HEK293 (cell line): ENCODE data around the gene PPP1R3E.

ENCODE experiments used
- BCL11A ChIP-seq: fragments of 450-650 bp; formaldehyde crosslinking; IDR thresholded peaks from 2 replicates; pipeline ENCODE4 v1.5.1; 2016; ENCODE audit warnings: low read depth, missing biosample characterization, missing genetic modification characterization
- BCL6B ChIP-seq: fragments of 450-650 bp; formaldehyde crosslinking; IDR thresholded peaks from 2 replicates; pipeline ENCODE4 v1.5.1; 2017; ENCODE audit warnings: missing biosample characterization, missing genetic modification characterization
- GLIS2 ChIP-seq: fragments of 450-650 bp; formaldehyde crosslinking; IDR thresholded peaks from 2 replicates; pipeline ENCODE4 v1.5.1; 2016; ENCODE audit warnings: missing biosample characterization, missing genetic modification characterization
- IKZF3 ChIP-seq: fragments of 450-650 bp; IDR thresholded peaks from 2 replicates; pipeline ENCODE4 v1.5.0; 2018; ENCODE audit warnings: missing biosample characterization, mild to moderate bottlenecking, missing genetic modification characterization, moderate library complexity
- KLF1 ChIP-seq: fragments of 450-650 bp; formaldehyde crosslinking; IDR thresholded peaks from 2 replicates; pipeline ENCODE4 v1.5.1; 2016; ENCODE audit warnings: missing biosample characterization, missing genetic modification characterization
- KLF9 ChIP-seq: fragments of 450-650 bp; formaldehyde crosslinking; IDR thresholded peaks from 2 replicates; pipeline ENCODE4 v1.5.1; 2016; ENCODE audit warnings: missing biosample characterization, missing genetic modification characterization, low read depth
- PRDM6 ChIP-seq: fragments of 450-650 bp; formaldehyde crosslinking; IDR thresholded peaks from 2 replicates; pipeline ENCODE4 v1.5.1; 2017; ENCODE audit warnings: missing biosample characterization, missing genetic modification characterization
- SETDB1 ChIP-seq: IDR thresholded peaks from one replicate; pipeline ENCODE4 v1.6.1; 2017; ENCODE audit warnings: mild to moderate bottlenecking, low read length, moderate library complexity, mixed read lengths; ENCODE audit not compliant: insufficient read length
- SP7 ChIP-seq: fragments of 450-650 bp; formaldehyde crosslinking; IDR thresholded peaks from 2 replicates; pipeline ENCODE4 v1.5.1; 2016; ENCODE audit warnings: missing biosample characterization, missing genetic modification characterization
- WT1 ChIP-seq: fragments of 450-650 bp; formaldehyde crosslinking; IDR thresholded peaks from 2 replicates; pipeline ENCODE4 v1.5.1; 2016; ENCODE audit warnings: missing biosample characterization, missing genetic modification characterization
- ZBTB10 ChIP-seq: fragments of 450-650 bp; formaldehyde crosslinking; IDR thresholded peaks from 2 replicates; pipeline ENCODE4 v1.5.1; 2016; ENCODE audit warnings: missing biosample characterization, missing genetic modification characterization
- ZBTB11 ChIP-seq: fragments of 450-650 bp; formaldehyde crosslinking; conservative IDR thresholded peaks from 2 replicates; pipeline ENCODE4 v1.5.1; 2016; ENCODE audit warnings: low read depth, missing biosample characterization, missing genetic modification characterization
- ZBTB48 ChIP-seq: fragments of 450-650 bp; formaldehyde crosslinking; IDR thresholded peaks from 2 replicates; pipeline ENCODE4 v1.5.1; 2016; ENCODE audit warnings: missing biosample characterization, missing genetic modification characterization
- ZFP69B ChIP-seq: fragments of 450-650 bp; formaldehyde crosslinking; IDR thresholded peaks from 2 replicates; pipeline ENCODE4 v1.5.1; 2016; ENCODE audit warnings: missing biosample characterization, missing genetic modification characterization
- ZNF146 ChIP-seq: fragments of 450-650 bp; formaldehyde crosslinking; IDR thresholded peaks from 2 replicates; pipeline ENCODE4 v1.5.1; 2016; ENCODE audit warnings: missing biosample characterization, missing genetic modification characterization
- ZNF184 ChIP-seq: fragments of 450-650 bp; IDR thresholded peaks from 2 replicates; pipeline ENCODE4 v1.5.1; 2018; ENCODE audit warnings: missing biosample characterization, mild to moderate bottlenecking, missing genetic modification characterization
- ZNF2 ChIP-seq: fragments of 450-650 bp; formaldehyde crosslinking; IDR thresholded peaks from 2 replicates; pipeline ENCODE4 v1.5.1; 2016; ENCODE audit warnings: missing biosample characterization, missing genetic modification characterization
- ZNF24 ChIP-seq: fragments of 450-650 bp; formaldehyde crosslinking; IDR thresholded peaks from 2 replicates; pipeline ENCODE4 v1.5.1; 2016; ENCODE audit warnings: missing biosample characterization, missing genetic modification characterization
- ZNF248 ChIP-seq: fragments of 450-650 bp; formaldehyde crosslinking; IDR thresholded peaks from 2 replicates; pipeline ENCODE4 v1.5.1; 2017; ENCODE audit warnings: missing biosample characterization, missing genetic modification characterization
- ZNF266 ChIP-seq: fragments of 450-650 bp; formaldehyde crosslinking; IDR thresholded peaks from 2 replicates; pipeline ENCODE4 v1.5.1; 2016; ENCODE audit warnings: missing biosample characterization, missing genetic modification characterization, low read depth
- ZNF311 ChIP-seq: fragments of 450-650 bp; formaldehyde crosslinking; IDR thresholded peaks from 2 replicates; pipeline ENCODE4 v1.5.1; 2017; ENCODE audit warnings: missing biosample characterization, missing genetic modification characterization, borderline replicate concordance
- ZNF324 ChIP-seq: fragments of 450-650 bp; formaldehyde crosslinking; IDR thresholded peaks from 2 replicates; pipeline ENCODE4 v1.5.1; 2016; ENCODE audit warnings: missing biosample characterization, missing genetic modification characterization
- ZNF423 ChIP-seq: fragments of 450-650 bp; formaldehyde crosslinking; IDR thresholded peaks from 2 replicates; pipeline ENCODE4 v1.5.1; 2016; ENCODE audit warnings: missing biosample characterization, missing genetic modification characterization
- ZNF48 ChIP-seq: fragments of 450-650 bp; formaldehyde crosslinking; IDR thresholded peaks from 2 replicates; pipeline ENCODE4 v1.5.1; 2016; ENCODE audit warnings: missing biosample characterization, missing genetic modification characterization
- ZNF514 ChIP-seq: fragments of 450-650 bp; formaldehyde crosslinking; IDR thresholded peaks from 2 replicates; pipeline ENCODE4 v1.5.1; 2016; ENCODE audit warnings: missing biosample characterization, missing genetic modification characterization
- ZNF548 ChIP-seq: fragments of 450-650 bp; formaldehyde crosslinking; IDR thresholded peaks from 2 replicates; pipeline ENCODE4 v1.5.1; 2016; ENCODE audit warnings: missing biosample characterization, missing genetic modification characterization
- ZNF558 ChIP-seq: fragments of 450-650 bp; formaldehyde crosslinking; IDR thresholded peaks from 2 replicates; pipeline ENCODE4 v1.5.1; 2016; ENCODE audit warnings: missing biosample characterization, missing genetic modification characterization
- ZNF629 ChIP-seq: fragments of 450-650 bp; formaldehyde crosslinking; IDR thresholded peaks from 2 replicates; pipeline ENCODE4 v1.5.1; 2017; ENCODE audit warnings: missing biosample characterization, missing genetic modification characterization
- ZNF677 ChIP-seq: fragments of 450-650 bp; IDR thresholded peaks from 2 replicates; pipeline ENCODE4 v1.5.0; 2018; ENCODE audit warnings: missing biosample characterization, mild to moderate bottlenecking, missing genetic modification characterization, moderate library complexity
- ZNF704 ChIP-seq: fragments of 450-650 bp; formaldehyde crosslinking; IDR thresholded peaks from 2 replicates; pipeline ENCODE4 v1.5.1; 2016; ENCODE audit warnings: missing biosample characterization, missing genetic modification characterization

The PPP1R3E gene

GRCh38 chr14:23306412-23307145, 3.9 kb upstream of the PPP1R3E start, which contains the start of gene BCL2L2 (continued):
- peak; percentile 76 for TF ChIP-seq ZBTB10 (tag by site-specific recombination)
- peak; percentile 52; the same call in 1 of the 2 replicates for TF ChIP-seq ZNF2 (tag by site-specific recombination)
- TF ChIP-seq GLIS2 (tag by site-specific recombination), result peak; percentile 40; the same call in 1 of the 2 replicates
- no peak for TF ChIP-seq ZNF558
- TF ChIP-seq BCL11A (tag by site-specific recombination), result 0 out of 2 replicates have a peak, but pooled peaks have one; percentile 41
- no peak for TF ChIP-seq SETDB1
- peak; percentile 97 for TF ChIP-seq ZBTB48
- peak; percentile 99 for TF ChIP-seq IKZF3 (tag by site-specific recombination)
- TF ChIP-seq KLF9 (tag by site-specific recombination), result peak; percentile 92
- TF ChIP-seq ZNF266 (tag by site-specific recombination), result no peak
- TF ChIP-seq KLF1 (tag by site-specific recombination), result peak; percentile 87
- no peak for TF ChIP-seq ZNF677 (tag by site-specific recombination)
- peak; percentile 90; the same call in 1 of the 2 replicates for TF ChIP-seq ZNF324 (tag by site-specific recombination)
- TF ChIP-seq ZNF629 (tag by site-specific recombination), result peak; percentile 85
- TF ChIP-seq ZNF146, result no peak
- peak; percentile 87 for TF ChIP-seq SP7
- TF ChIP-seq PRDM6 (tag by site-specific recombination), result no peak
- no peak for TF ChIP-seq ZNF548
- 0 out of 2 replicates have a peak, but pooled peaks have one; percentile 20 for TF ChIP-seq ZNF704 (tag by site-specific recombination)
- no peak for TF ChIP-seq ZNF184 (tag by site-specific recombination)
- TF ChIP-seq ZNF514 (tag by site-specific recombination), result no peak
- no peak for TF ChIP-seq ZNF48
- peak; percentile 98 for TF ChIP-seq ZFP69B (tag by site-specific recombination)
- no peak for TF ChIP-seq ZNF423 (tag by site-specific recombination)
- peak; percentile 51 for TF ChIP-seq ZBTB11 (tag by site-specific recombination)
- 0 out of 2 replicates have a peak, but pooled peaks have one; percentile 34 for TF ChIP-seq ZNF24 (tag by site-specific recombination)
- TF ChIP-seq ZNF248 (tag by site-specific recombination), result no peak
- TF ChIP-seq BCL6B (tag by site-specific recombination), result no peak
- no peak for TF ChIP-seq ZNF311 (tag by site-specific recombination)
- peak; percentile 97 for TF ChIP-seq WT1
